GM18498 (cell line): ENCODE measurements around the gene TM9SF3.

Source experiments
- ATAC-seq: cut with Tn5 transposase; IDR thresholded peaks from one replicate; pipeline ENCODE4 v1.9.1; 2021; ENCODE audit warnings: mild to moderate bottlenecking, moderate library complexity; ENCODE audit not compliant: unreplicated experiment

The TM9SF3 gene

DNA sequence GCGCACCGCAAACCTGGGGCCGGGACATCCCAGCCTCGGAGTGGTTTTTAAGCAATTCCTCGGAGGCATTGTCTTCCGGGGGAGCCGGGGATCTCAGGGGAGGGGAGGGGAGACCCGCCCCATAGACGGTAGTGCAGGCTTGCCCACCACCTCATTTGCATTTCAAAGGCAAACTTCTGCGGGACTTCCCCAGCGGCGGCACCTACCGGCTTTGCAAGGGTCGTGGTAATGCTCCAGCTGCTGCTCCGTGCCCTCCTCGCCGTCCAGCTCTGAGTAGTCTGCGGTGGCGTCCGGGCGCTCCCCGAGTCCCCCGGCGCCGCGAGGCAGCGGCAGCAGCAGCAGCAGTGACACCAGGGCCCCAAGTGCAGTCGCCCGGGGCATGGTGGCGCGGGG is 73.5 kb downstream of the TM9SF3 start:
- ATAC-seq = peak; percentile 42

DNA sequence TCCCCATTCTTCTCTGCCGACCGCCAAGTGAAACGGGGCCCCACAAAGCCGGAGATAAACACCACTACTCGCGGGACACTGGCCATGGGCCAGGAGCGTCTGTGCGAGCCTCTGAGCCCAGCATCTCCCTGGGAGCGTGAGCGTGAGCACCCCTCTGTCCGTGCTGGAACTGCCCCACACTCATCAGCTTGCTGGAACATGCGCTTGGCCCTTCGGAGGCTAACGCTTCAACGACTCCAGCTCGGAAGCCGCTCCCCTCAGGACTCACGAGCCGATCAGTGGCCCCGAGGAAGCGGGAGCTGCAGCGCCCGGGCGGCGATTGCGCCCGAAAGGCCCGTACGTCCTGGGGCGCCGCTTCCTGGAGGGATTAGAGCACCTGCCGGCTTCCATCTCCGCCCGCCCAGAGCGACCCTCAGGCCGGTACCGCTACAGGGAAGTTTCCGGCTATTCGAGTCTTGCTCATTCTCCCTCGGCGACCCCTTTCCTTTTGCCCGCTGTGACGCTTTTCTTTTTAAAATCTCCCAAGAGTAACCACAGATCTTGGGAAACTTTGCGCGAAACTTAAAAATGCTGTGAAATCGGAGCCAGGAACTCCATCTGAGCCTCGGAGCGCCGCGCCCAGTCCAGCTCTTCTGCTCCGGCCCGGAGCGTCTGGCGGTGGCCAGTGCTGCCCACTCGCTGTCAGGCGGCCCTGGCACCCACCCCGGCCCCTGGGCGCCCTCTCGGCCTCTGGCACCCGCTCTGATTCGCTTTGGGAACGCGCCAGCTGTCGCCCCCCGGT is 74.1 kb downstream of the TM9SF3 start:
- ATAC-seq = no peak

DNA sequence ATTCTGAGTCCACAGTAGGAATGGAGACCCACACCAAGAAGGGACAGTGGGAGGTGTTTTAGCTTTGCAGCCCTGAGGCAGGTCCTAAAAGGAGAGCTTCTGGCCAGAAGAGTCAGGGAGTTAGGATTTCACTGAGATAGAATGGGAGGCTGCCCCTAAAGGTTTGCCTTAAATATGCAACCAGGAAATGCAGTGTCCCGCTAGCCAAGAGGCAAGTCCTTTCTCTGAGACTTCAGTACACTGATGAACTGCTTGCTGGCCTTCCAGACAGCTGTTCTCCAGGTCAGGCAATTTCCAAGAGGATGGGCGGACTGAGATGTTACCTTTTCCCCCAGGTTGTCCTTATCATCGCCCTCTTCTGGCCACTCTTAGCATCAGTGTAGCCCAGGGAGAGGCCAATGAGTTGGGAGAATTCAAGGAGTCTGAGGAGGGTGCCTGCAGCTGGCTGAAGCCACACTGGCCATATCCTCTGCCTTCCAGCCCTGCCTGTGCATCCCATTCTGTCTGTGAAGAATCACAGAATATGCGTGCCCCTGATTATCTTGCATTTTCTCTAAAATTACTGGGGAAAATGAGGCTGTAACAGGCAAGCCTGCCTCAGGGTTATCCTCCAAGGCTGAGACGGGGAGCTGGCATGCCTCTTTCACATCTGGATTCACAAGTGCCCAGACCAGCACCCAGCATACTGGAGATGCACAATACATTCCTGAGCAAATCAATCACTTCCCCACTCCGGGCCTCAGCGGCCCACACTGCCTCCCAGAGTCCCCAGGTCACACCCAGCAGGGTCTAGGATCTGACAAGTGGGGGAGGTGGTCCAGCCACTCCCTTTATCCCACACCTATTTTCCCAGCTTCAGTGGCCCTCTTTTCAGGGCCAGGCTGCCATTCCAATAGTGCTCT is 75.5 kb downstream of the TM9SF3 start:
- ATAC-seq = no peak

DNA sequence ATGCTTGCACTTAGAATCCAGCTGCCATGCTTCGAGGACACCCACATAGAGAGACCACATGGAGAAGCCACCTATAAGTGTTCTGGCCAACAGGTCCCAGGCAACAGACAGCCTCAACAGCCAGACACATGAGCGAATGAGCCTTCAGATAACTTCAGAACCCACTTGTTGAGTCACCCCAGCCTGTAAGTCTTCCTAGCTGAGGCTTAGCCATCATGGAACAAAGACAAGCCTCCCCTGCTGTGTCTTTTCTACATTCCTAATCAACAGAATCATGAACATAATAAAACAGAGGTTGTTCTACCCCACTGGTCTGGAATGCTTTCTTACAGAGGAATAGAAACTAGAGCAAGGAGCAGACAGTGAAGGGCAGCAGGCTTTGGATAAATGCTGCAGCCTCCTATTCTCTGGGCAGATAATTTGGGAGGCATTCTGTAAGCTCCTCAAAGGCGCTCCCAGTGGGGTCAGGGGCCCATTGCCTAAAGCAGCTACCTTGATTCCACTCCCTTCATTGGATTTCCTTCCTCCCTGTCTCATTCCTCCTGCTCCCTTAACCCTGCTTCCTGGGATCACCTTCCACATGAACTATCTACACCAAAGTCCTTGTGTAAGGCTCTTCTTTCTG is 77.7 kb downstream of the TM9SF3 start:
- ATAC-seq = no peak

DNA sequence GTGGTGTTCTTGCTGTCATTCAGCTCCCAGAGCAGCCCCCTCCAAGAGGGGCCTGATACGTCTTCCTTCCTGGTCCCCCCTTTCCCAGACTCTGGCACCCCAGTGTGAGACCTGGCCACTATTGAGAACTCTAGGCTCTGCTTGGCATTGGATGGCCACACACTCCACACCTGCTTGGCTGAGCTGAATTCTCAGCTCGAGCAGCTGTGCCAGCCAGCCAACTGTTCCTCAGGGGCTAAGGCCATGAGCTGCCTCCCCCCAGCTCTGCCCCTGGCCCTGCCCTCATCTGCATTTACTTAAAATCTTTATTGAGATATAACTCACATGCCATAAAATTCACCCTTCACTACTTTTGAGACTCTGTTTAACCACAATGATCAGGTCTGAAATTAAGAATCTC is 79.8 kb downstream of the TM9SF3 start:
- no peak for ATAC-seq

DNA sequence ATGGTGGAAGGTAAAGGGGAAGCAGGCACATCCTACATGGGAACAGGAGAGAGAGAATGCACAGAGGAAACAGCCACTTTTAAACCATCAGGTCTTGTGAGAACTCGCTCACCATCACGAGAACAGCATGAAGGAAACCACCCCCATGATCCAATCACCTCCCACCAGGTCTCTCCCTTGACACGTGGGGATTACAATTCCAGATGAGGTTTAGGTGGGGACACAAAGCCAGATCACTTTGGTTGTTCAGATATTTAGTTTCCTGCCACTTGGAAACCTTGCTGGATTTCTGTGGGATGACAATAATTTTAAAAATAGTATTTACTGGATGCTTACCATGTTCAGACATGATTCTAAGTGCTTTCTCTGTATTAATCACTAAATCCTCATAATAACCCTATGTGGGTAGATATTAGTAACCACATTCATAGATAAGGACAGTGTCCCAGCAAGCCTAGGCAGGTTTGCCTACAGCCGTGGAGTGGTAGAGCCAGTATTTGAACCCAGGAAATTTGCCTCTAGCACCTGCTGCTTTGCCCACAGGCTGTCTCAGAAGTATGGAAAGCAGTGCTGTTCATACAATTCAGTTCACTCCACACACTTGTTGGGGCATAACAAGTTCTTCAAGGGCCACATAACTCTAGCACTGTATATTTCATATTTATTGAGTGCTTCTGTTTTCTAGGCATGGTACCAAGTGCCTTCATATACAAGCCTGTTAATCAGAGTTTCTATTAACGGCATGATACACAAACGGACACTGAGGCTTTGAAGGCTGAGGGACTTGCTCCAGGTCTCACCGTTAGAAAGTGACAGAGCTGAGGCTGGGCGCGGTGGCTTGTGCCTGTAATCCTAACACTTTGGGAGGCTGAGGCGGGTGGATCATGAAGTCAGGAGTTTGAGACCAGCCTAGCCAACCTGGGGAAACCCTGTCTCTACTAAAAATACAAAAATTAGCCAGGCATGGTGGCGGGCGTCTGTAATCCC is 81.4 kb downstream of the TM9SF3 start:
- no peak for ATAC-seq

DNA sequence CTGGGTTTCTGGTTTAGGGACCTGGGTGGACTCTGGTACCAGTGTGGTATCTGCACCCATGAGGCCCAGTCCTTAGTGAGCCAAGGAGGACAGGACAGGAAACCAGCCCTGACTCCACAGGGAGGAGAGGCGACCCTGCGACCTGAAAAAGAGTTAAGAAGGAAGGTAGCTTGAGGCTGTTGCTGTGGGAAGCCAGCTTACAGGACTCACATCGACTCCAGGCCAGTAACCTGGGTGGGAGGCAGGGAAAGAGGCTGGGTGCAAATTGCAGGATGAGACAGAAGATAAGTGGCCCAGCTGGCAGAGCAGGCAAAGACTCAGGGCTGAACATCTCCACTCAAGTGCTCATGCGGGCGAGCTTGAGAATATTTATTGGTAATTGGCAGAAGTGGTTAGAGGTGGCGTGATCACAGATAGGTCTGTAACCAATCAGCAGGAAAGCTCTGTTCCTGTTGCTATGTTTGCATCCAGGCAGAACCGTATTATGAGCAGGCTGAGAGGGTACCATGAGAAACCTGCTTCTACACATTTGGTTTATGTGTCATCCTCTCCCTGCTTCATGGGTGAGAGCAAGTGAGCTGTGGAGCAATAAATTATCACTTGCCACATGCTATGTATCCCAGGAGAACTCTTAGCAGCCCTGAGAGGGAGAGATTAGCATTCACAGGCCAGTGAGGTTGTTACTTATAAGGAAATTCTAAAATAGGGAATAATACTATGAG is 84.1 kb downstream of the TM9SF3 start:
- ATAC-seq = no peak

DNA sequence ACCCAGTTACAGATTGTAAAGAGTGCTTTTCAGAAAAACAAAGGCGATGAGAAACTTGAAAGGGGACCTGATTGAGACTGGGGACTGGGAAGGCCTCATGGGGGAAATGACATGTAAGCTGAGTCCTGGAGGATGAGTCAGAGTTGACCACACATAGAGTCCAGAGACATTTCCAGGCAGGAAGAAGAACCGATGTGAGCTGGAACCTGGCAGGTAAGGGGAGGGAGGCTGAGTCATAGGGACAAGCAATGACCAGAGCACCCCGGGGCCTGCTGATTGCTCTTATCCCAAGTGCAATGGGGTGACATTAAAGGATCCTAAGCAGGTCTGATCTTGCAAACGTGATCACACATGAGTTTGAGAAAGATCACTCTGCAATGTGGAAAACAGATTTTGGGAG is 84.8 kb downstream of the TM9SF3 start:
- ATAC-seq = no peak

DNA sequence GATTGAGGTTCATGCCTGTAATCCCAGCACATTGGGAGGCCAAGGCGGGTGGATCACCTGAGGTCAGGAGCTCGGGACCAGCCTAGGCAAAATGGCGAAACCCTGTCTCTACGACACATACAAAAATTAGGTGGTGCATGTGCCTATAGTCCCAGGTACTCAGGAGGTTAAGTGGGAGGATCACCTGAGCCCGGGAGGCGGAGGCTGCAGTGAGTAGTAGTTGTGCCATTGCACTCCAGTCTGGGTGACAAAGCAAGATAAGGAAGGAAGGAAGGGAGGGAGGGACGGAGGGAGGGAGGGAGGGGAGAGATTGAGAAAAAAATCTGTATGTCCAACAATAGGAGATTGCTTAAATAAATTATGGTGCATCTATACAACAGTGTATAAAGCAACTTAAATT is 86.3 kb downstream of the TM9SF3 start:
- ATAC-seq = no peak

DNA sequence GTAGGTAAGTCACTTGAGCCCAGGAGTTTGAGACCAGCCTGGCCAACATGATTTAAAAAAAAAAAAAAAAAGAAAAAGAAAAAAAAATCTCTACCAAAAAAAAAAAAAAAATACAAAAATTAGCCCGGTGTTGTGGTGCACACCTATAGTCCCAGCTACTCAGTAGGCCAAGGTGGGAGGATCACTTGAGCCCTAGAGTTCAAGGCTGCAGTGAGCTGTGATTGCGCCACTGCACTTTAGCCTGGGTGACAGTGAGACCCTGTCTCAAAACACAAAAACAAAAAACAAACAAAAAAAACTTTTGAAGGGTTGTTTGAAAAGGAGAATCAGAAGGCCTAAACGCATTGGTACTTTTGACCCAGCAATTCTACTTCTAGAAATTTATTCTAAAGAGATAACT is 86.8 kb downstream of the TM9SF3 start:
- no peak for ATAC-seq

DNA sequence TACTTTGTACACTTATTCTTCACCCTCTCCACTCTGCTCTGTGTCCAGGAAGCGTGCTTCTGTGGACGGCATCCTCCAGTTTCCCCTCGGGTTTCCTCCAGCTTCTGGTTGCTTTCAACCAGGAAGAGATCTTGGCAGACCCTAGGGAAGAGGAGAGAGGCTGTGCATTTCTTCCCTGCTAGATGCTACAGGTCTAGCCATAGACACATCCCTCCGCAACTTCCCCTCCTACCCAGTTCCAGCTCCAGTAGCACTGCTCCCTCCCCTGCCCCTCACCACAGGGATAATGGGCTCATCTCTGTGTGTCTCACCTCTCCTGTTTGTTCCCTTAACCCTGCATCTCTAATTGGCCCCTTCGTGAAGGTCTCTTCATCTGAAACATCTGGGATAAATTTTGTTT is 89.4 kb downstream of the TM9SF3 start:
- ATAC-seq = no peak

DNA sequence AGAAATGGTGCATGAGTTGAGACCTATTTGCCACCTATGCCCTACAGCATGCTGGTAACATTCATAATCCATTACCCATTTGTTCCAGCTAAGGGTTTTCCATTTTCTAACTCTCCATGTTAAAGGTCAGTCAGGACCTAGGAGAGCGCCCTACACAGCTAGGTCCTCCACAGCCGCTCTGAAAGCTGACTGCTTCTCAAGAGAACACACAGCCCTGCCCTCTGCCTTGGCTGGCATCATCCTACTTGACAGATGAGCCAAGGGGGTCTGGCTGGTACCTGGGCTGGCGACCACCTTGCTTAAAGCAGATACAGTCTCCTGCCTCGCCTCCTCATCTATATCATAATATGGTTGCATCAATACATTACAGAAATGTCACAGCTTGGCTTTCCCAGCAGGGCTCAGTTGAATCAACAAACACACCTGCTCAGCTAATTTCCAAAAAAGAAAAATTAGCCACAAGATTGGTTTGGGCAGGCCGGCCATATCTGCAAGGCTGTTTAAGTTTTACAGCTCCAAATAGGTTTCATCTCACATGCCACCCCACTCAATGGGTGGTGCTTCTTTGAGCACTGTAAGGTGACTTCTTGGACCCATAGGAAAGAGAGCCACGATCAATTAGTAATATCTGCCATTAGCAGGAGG is 90.4 kb downstream of the TM9SF3 start:
- ATAC-seq = no peak

DNA sequence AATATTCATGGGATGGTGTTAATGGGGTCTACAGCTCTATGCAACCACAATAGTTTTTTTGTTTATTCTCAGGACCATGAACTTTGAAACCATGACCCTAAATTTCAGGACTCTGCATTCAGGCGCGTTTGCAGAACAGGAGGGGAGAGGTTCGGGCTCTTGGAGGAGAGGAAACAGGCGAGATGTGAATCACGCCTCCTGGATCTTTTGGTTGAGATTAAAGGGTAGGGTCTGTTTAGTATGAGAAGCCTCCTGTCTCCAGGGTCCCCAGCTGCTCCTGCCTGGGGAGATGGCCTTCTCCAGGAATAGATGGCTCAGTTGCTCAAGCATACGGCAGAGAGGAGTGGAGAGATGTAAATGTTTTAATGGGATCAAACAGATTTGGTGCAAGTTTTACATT is 91.3 kb downstream of the TM9SF3 start:
- no peak for ATAC-seq

DNA sequence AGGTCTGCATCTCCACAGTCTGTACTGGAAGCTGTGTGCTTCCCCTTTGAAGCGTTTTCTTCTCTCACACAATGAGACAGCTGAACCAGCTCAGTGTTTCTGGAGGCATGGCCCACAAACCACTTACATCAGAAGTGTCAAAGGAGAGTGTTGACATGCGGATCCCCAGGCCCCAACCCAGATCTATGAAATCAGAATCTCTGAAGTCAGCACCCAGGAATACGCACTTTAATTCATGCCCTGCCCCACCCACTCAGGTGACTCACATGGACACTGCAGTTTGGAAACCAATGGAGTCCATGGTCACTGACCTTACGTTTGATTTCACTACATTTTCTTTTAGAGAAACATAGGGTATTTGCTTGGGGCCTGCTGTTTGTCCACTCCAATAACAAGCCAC is 92.1 kb downstream of the TM9SF3 start:
- no peak for ATAC-seq

DNA sequence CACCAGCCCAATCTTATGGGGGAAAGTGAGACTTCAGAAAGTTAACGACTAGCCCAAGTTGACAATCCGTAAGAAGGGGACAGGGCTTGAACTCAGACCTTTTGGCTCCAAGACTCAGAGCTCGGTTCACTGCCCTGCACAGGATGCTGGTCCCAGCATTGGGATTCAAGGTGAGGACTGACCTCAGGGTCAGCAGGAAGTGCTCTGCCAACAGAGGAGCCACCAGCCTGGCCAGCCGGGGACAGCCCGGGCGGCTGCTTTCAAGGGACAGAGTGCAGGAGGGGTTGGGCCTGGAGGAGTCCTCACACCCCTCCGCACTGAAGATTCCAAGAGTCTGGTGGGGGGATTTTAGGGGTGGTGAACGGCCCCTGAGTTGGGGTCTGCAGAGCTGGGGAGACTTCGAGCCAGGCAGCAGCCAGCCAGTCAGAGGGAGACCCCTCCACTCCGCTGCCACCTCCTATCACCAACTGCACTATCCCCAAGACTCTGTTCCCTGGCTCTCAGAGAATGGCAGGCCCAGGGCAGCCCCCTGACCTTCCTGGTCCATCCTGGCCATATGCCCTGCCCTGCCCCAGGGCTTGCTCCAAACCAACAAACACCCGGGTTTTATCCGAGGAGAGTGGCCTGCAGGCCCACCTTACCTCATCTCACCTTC is 92.8 kb downstream of the TM9SF3 start:
- no peak for ATAC-seq

DNA sequence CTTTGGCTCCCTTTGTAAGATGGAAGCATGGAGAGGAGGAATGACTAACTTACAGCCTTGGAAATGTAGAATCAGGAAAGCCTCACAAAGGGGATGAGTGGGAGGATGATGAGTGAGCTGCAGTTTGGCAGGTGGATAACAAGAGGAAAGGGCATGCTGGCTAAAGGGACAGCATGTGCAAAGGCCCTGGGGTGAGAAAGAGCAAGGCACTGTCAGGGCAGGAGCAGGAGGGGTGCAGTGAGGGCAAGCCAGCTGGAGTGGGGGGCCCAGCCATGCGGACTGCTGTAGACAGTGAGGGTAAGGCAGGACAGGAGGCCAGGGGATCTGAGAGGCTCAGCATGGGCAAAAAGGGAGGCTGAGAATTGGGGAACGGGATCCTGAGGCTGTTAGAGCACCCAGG is 93.6 kb downstream of the TM9SF3 start:
- no peak for ATAC-seq

DNA sequence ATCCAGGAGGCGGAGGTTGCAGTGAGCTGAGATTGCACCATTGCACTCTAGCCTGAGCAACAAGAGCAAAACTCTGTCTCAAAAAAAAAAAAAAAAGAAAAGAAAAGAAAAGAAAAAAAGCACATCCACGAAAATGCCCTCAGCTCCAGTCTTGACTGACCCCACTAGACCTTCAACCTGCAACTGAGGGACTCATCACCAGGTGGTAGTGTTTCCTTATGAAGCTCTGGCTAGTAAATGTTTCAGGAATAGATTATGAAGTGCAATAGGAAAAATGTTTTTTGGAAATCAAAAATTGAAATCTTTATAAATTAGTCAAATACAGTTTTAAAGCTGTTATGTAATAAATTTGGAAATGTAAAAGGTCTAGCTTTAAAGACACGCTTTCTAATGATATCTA is 95.5 kb downstream of the TM9SF3 start:
- no peak for ATAC-seq

DNA sequence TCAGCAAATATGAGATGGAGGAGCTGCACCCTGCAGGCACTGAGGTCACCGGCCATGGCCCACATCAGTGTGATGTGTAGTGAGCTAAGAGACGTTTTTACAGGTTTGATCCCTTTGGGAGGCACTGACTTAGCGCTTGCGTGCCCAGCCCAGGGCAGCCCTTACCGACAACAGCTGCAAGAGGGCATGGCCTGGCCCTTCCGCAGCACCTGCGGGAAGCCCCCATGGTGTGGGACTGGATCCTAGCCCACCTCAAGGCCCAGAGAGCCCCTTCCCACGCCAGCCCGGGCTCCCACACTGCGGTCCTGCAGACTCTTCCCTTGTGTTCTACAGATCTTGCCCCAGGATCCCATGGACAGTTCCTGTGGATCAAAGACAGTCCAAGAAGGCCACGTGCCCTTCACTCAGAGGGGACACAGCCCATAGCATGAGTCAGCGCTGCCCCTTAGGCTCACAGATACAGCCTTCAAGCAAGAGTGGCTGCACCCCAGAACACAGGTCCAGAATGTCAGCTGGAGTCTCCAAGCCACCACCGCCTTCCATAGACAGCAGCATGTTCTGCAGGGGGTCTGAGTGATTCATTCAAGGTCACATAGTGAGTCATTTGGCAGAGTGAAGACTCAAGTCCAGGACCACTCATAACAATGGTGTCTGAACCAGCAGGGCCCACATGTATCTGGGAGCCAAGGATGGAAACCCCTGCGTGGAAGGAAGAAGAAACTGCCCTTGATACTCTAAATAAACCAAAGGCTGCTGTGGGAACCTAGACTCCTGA is 98.5 kb downstream of the TM9SF3 start:
- ATAC-seq = no peak
